ENCODE measurements around the gene RAB4B. TPM values are rescaled to one million over a fixed set of nuclear protein-coding genes. Genes with fewer than 3 reads are reported as not detected.
"Not testable (repeated sequence)": the region's sequence is repeated elsewhere in the genome, so short reads cannot be mapped to it uniquely, and the experiment has no call there.

Gene RAB4B
- total and polyA plus RNA-seq, 2 donors (not counting 1 experiment from before 2014, with no cell fraction given): 108 to 141 TPM

GRCh38 chr19:40842997-40843652 is 65.1 kb downstream of the RAB4B start:
- ATAC-seq (ENCODE audit: low read depth); H3K4me1 ChIP-seq (ENCODE audit: control insufficient read depth in 2 of 2, insufficient read depth in 2 of 2, low read length in 2 of 2); H3K36me3 ChIP-seq (replicated peaks in 1 of 2; ENCODE audit: control extremely low read depth in 1 of 2, control insufficient read depth in 1 of 2, extremely low read depth in 1 of 2, insufficient read depth in 2 of 2, low read length in 1 of 2); H4K20me1 ChIP-seq (ENCODE audit: control insufficient read depth, insufficient read depth, low read length, poor library complexity, severe bottlenecking); intact Hi-C loops (cut with micrococcal nuclease); H3K9me3 Mint-ChIP-seq (ENCODE audit: insufficient read depth); H3K27me3 ChIP-seq (replicated peaks in 1 of 4; ENCODE audit: control extremely low read depth in 1 of 4, control insufficient read depth in 3 of 4, insufficient read depth in 4 of 4, low read length in 3 of 4); H3K9me3 ChIP-seq (ENCODE audit: control extremely low read depth in 1 of 3, control insufficient read depth in 2 of 3, insufficient read depth in 1 of 3, low read length in 2 of 3); DNase-seq; POLR2A ChIA-PET; H3K79me2 ChIP-seq (ENCODE audit: control insufficient read depth, insufficient read depth, low read length): not testable (repeated sequence)
- Histone ChIP-seq H3K4me3 (ENCODE audit: control extremely low read depth in 1 of 5, extremely low read depth in 1 of 5, insufficient read depth in 1 of 5, low read depth in 2 of 5, low read length in 4 of 5) (peak overlapping the region; percentile 31 to 61 (median 51)), H2AFZ (ENCODE audit: insufficient read depth, low read depth, low read length, poor library complexity, severe bottlenecking) (peak overlapping the region; percentile 73), H3K27ac (ENCODE audit: low read length in 2 of 2) (peak overlapping the region; percentile 24 to 36), H3K4me2 (replicated peaks; ENCODE audit: low read depth, low read length, poor library complexity, severe bottlenecking) (peak overlapping the region; percentile 68), H3K9ac (ENCODE audit: low read length) (peak overlapping the region; percentile 41)
- Mint-ChIP-seq H3K4me3 (peak overlapping the region; percentile 84), H3K27me3 (peaks cover 15% of the 10 kb centered on the region), H3K27ac (peak overlapping the region; percentile 65), H3K4me1 (peaks cover 13% of the 10 kb centered on the region)
- 20% methylated on average over 3 of the region's 12 CpGs for WGBS (ENCODE audit: insufficient coverage)
- CTCF ChIA-PET: interaction anchor here (0.6 kb wide), 1 partner anchor 132 kb away, joined by 3 read pairs; no protein-coding TSS in a partner anchor

DNA sequence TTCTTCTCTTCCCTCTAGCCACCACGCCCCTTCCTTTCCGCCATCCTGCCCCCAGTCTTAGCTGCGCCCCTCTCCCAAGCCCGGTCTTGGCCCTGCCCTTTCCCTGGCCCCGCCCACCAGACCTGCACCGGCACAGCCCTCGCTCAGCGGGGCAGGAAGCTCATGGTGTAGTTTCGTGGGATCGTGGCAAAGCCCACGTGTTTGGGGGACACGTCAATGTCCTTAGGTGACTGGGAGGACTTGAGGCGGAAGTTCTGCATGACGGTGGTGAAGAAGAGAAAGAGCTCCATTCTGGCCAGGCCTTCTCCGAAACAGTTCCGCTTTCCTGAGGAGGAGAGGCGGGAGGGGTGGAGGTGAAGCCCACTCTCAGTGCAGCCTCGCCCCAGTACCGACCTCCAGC is 65.6 kb downstream of the RAB4B start:
- ATAC-seq (ENCODE audit: low read depth) (peak; percentile 89), DNase-seq (peak; percentile 60)
- H3K9ac ChIP-seq (ENCODE audit: low read length): peak overlapping the region; percentile 41
- CTCF ChIA-PET: interaction anchor here (0.6 kb wide), 1 partner anchor 131 kb away, joined by 3 read pairs; no protein-coding TSS in a partner anchor
- WGBS (ENCODE audit: insufficient coverage): 0% methylated on average over 5 of the region's 19 CpGs
- H3K27ac ChIP-seq (ENCODE audit: low read length in 2 of 2): peak overlapping the region; percentile 24 to 36
- POLR2A ChIA-PET; H3K9me3 ChIP-seq (ENCODE audit: control extremely low read depth in 1 of 3, control insufficient read depth in 2 of 3, insufficient read depth in 1 of 3, low read length in 2 of 3); intact Hi-C loops (cut with micrococcal nuclease); H4K20me1 ChIP-seq (ENCODE audit: control insufficient read depth, insufficient read depth, low read length, poor library complexity, severe bottlenecking); H3K4me1 ChIP-seq (ENCODE audit: control insufficient read depth in 2 of 2, insufficient read depth in 2 of 2, low read length in 2 of 2); H3K36me3 ChIP-seq (replicated peaks in 1 of 2; ENCODE audit: control extremely low read depth in 1 of 2, control insufficient read depth in 1 of 2, extremely low read depth in 1 of 2, insufficient read depth in 2 of 2, low read length in 1 of 2); H3K27me3 ChIP-seq (replicated peaks in 1 of 4; ENCODE audit: control extremely low read depth in 1 of 4, control insufficient read depth in 3 of 4, insufficient read depth in 4 of 4, low read length in 3 of 4); H3K9me3 Mint-ChIP-seq (ENCODE audit: insufficient read depth); H3K79me2 ChIP-seq (ENCODE audit: control insufficient read depth, insufficient read depth, low read length): not testable (repeated sequence)
- peaks cover 13% of the 10 kb centered on the region for H3K4me1 Mint-ChIP-seq
- H3K4me3 Mint-ChIP-seq: peak overlapping the region; percentile 84
- peak overlapping the region; percentile 65 for H3K27ac Mint-ChIP-seq
- H2AFZ ChIP-seq (ENCODE audit: insufficient read depth, low read depth, low read length, poor library complexity, severe bottlenecking): peak overlapping the region; percentile 73
- peaks cover 16% of the 10 kb centered on the region for H3K27me3 Mint-ChIP-seq
- H3K4me2 ChIP-seq (replicated peaks; ENCODE audit: low read depth, low read length, poor library complexity, severe bottlenecking): peak overlapping the region; percentile 68
- peak overlapping the region in 4 of 5 experiments; percentile 31 to 58 (median 48) for H3K4me3 ChIP-seq (ENCODE audit: control extremely low read depth in 1 of 5, extremely low read depth in 1 of 5, insufficient read depth in 1 of 5, low read depth in 2 of 5, low read length in 4 of 5)

Other genes with a start within 250 kb of the RAB4B start
- gene SHKBP1, start 201.4 kb upstream of the RAB4B start, total RNA-seq: 179 and 192 TPM in 2 replicates
- gene SHKBP1, start 201.4 kb upstream of the RAB4B start, polyA plus RNA-seq: 219 and 227 TPM in 2 replicates
- gene LTBP4, start 176.9 kb upstream of the RAB4B start, total RNA-seq: 81.2 and 83.3 TPM in 2 replicates
- gene LTBP4, start 176.9 kb upstream of the RAB4B start, polyA plus RNA-seq: 105 and 127 TPM in 2 replicates
- gene NUMBL, start 87.6 kb upstream of the RAB4B start, total RNA-seq: 21.8 and 27.7 TPM in 2 replicates
- 7.8 and 14.2 TPM in 2 replicates for gene NUMBL, start 87.6 kb upstream of the RAB4B start, polyA plus RNA-seq
- 55.4 and 58.9 TPM in 2 replicates for gene COQ8B, start 61.4 kb upstream of the RAB4B start, total RNA-seq
- 60.6 and 62.6 TPM in 2 replicates for gene COQ8B, start 61.4 kb upstream of the RAB4B start, polyA plus RNA-seq
- 13.1 and 16.0 TPM in 2 replicates for gene ITPKC, start 61.1 kb upstream of the RAB4B start, total RNA-seq
- 6.7 and 8.7 TPM in 2 replicates for gene ITPKC, start 61.1 kb upstream of the RAB4B start, polyA plus RNA-seq
- gene ACTMAP, start 27.8 kb upstream of the RAB4B start, total RNA-seq: 9.8 and 10.2 TPM in 2 replicates
- 7.7 and 11.4 TPM in 2 replicates for gene ACTMAP, start 27.8 kb upstream of the RAB4B start, polyA plus RNA-seq
- gene SNRPA, start 27.0 kb upstream of the RAB4B start, total RNA-seq: 90.7 and 92.0 TPM in 2 replicates
- 104 and 147 TPM in 2 replicates for gene SNRPA, start 27.0 kb upstream of the RAB4B start, polyA plus RNA-seq
- gene MIA, start 2.7 kb upstream of the RAB4B start, total RNA-seq: 2.3 and 5.7 TPM in 2 replicates
- gene MIA, start 2.7 kb upstream of the RAB4B start, polyA plus RNA-seq: 0.37 and 0.75 TPM in 2 replicates
- gene EGLN2, start 20.9 kb downstream of the RAB4B start, total RNA-seq: 178 and 182 TPM in 2 replicates
- 111 and 130 TPM in 2 replicates for gene EGLN2, start 20.9 kb downstream of the RAB4B start, polyA plus RNA-seq
- not detected in 2 replicates for gene CYP2A6, start 72.2 kb downstream of the RAB4B start, total RNA-seq
- gene CYP2A6, start 72.2 kb downstream of the RAB4B start, polyA plus RNA-seq: not detected in 2 replicates
- not detected in 2 replicates for gene CYP2A7, start 104.0 kb downstream of the RAB4B start, total RNA-seq
- gene CYP2A7, start 104.0 kb downstream of the RAB4B start, polyA plus RNA-seq: not detected in 2 replicates
- not detected in 2 replicates for gene CYP2B6, start 213.0 kb downstream of the RAB4B start, total RNA-seq
- not detected in 2 replicates for gene CYP2B6, start 213.0 kb downstream of the RAB4B start, polyA plus RNA-seq

All from B cell (primary cell).